ENCODE results near the gene RPL3. TPM values are rescaled to one million over a fixed set of nuclear protein-coding genes. Genes with fewer than 3 reads are reported as not detected.

RPL3 gene
- total RNA-seq, 1 experiment from 2014 or later, result 2,830 TPM

GRCh38 chr22:39317775-39318506 is 1.5 kb downstream of the RPL3 start:
- Histone ChIP-seq H3K18ac (ENCODE audit: insufficient read length, low read depth, low read length) (no peak overlapping the region), H2BK15ac (ENCODE audit: low read depth, low read length) (no peak overlapping the region), H3K14ac (ENCODE audit: insufficient read depth, low read length) (no peak overlapping the region), H3K9me3 (ENCODE audit: control insufficient read depth, low read depth, low read length) (no peaks in the 10 kb centered on the region), H2BK20ac (ENCODE audit: low read depth, low read length, poor library complexity, severe bottlenecking) (no peak overlapping the region), H3K79me1 (ENCODE audit: insufficient read depth, low read depth, low read length, poor library complexity, severe bottlenecking) (peaks cover 4% of the 10 kb centered on the region), H2BK120ac (ENCODE audit: low read depth, low read length, poor library complexity, severe bottlenecking) (no peak overlapping the region), H3K79me2 (ENCODE audit: insufficient read depth, low read length) (peaks cover 21% of the 10 kb centered on the region), H3K23me2 (ENCODE audit: insufficient read length, low read depth, low read length, poor library complexity, severe bottlenecking) (peaks cover 6% of the 10 kb centered on the region), H2AK5ac (ENCODE audit: insufficient read length, low read length) (no peak overlapping the region), H3T11ph (ENCODE audit: low read length) (no peak overlapping the region), H3K27me3 (ENCODE audit: insufficient read depth, low read length) (no peaks in the 10 kb centered on the region), H4K91ac (ENCODE audit: insufficient read length, low read depth, low read length) (no peak overlapping the region), H3K56ac (ENCODE audit: insufficient read length, low read depth, low read length) (no peak overlapping the region), H4K20me1 (ENCODE audit: control insufficient read depth, insufficient read depth, insufficient read length) (peaks cover 8% of the 10 kb centered on the region), H3K9ac (ENCODE audit: extremely low read depth, insufficient read length, low read length) (peak overlapping the region; percentile 97), H3K4me1 (ENCODE audit: insufficient read depth, low read length) (no peaks in the 10 kb centered on the region), H4K5ac (ENCODE audit: insufficient read length, low read depth, low read length) (no peak overlapping the region), H2AFZ (ENCODE audit: low read length) (no peak overlapping the region), H2BK5ac (ENCODE audit: insufficient read length, low read length) (no peak overlapping the region), H3K4me2 (ENCODE audit: insufficient read depth, insufficient read length, low read length) (peak overlapping the region; percentile 96), H3K23ac (ENCODE audit: insufficient read length, low read depth, low read length) (no peak overlapping the region), H3K4ac (ENCODE audit: low read depth, low read length) (no peak overlapping the region), H4K8ac (replicated peaks; ENCODE audit: insufficient read length, low read depth, low read length) (no peak overlapping the region), H2BK12ac (ENCODE audit: insufficient read length, low read depth, low read length) (no peak overlapping the region), H3K27ac (ENCODE audit: insufficient read length, low read depth, low read length) (peak overlapping the region; percentile 62)
- Mint-ChIP-seq H3K4me1 (peaks cover 42 to 48% of the 10 kb centered on the region in 2 experiments), H3K9me3 (no peaks in the 10 kb centered on the region; a peak in 2 of 5 replicates), H3K27ac (peak overlapping the region; percentile 100), H3K4me3 (peak overlapping the region; percentile 99 to 100), H3K36me3 (ENCODE audit: insufficient read depth in 1 of 3, low read depth in 3 of 3) (peaks cover 64 to 66% (median 66%) of the 10 kb centered on the region in 3 experiments), H3K27me3 (ENCODE audit: low read depth) (peaks cover 10% of the 10 kb centered on the region)
- no peak for DNase-seq
- WGBS (ENCODE audit: extremely low coverage, insufficient read length, low lambda C conversion rate), result no CpG with 5 or more reads among the region's 9 CpGs
- TF ChIP-seq CTCF (conservative IDR thresholded peaks at IDR 0.05), result no peak
